Activated CD4-positive, CD25-positive, alpha-beta regulatory T cell treated with anti-CD3 and anti-CD28 coated beads, Interleukin-2, amount 50 U/mL, for 24 hours (primary cell): ENCODE results near the gene NANOS3.
A peak's percentile ranks its signal among the peaks of the same experiment; 100 is the strongest.

Experiments
- ATAC-seq, 2 donors: fragments of 150-1000 bp; cut with Tn5 transposase; one replicate each; pipeline ENCODE4 v1.10.0; 2021; ENCODE audit warnings: mild to moderate bottlenecking in 1 of 2, moderate library complexity in 1 of 2

The NANOS3 gene

GRCh38 chr19:13864667-13865570, 12.0 kb upstream of the NANOS3 start:
- no peak for ATAC-seq

GRCh38 chr19:13865571-13866462, 11.1 kb upstream of the NANOS3 start:
- no peak for ATAC-seq

- no peak for ATAC-seq
These were observed 10.4 kb upstream of the NANOS3 start for GRCh38 chr19:13866463-13867046.

- no peak for ATAC-seq
These were observed 8.3 kb upstream of the NANOS3 start for GRCh38 chr19:13868663-13869062.

GRCh38 chr19:13869281-13869680, 7.7 kb upstream of the NANOS3 start:
- ATAC-seq: no peak

GRCh38 chr19:13870873-13871272, 6.1 kb upstream of the NANOS3 start:
- no peak for ATAC-seq

GRCh38 chr19:13872339-13872694, 4.6 kb upstream of the NANOS3 start:
- no peak for ATAC-seq

GRCh38 chr19:13872695-13873389, 4.1 kb upstream of the NANOS3 start:
- ATAC-seq: peak; percentile 57 to 71

GRCh38 chr19:13873834-13874515, 3.0 kb upstream of the NANOS3 start:
- ATAC-seq: no peak

- no peak for ATAC-seq
These were observed 1.1 kb upstream of the NANOS3 start for GRCh38 chr19:13875824-13876223.

- no peak for ATAC-seq
These were observed 369 bp downstream of the NANOS3 start for GRCh38 chr19:13877303-13877702.

- peak; percentile 96 to 97 for ATAC-seq
These were observed 3.4 kb downstream of the NANOS3 start for GRCh38 chr19:13880059-13881043.

GRCh38 chr19:13881251-13881691, 4.3 kb downstream of the NANOS3 start:
- ATAC-seq: no peak

GRCh38 chr19:13881692-13882418, 4.9 kb downstream of the NANOS3 start:
- ATAC-seq: peak; percentile 9 to 18

- ATAC-seq: no peak
These were observed 5.5 kb downstream of the NANOS3 start for GRCh38 chr19:13882419-13882795.

GRCh38 chr19:13882836-13883235, 5.9 kb downstream of the NANOS3 start:
- ATAC-seq: no peak

- no peak for ATAC-seq
These were observed 6.7 kb downstream of the NANOS3 start for GRCh38 chr19:13883516-13884064.

- ATAC-seq: no peak
These were observed 8.0 kb downstream of the NANOS3 start for GRCh38 chr19:13884726-13885591.
